BJ (cell line): Measurements from ENCODE around the gene TET1. TPM values are rescaled to one million over a fixed set of nuclear protein-coding genes. Genes with fewer than 3 reads are reported as not detected.

Experiments used
- CTCF ChIA-PET: fragments of 350-600 bp; formaldehyde crosslinking; extraction: SDS; loops from one replicate; lab custom pipeline; 2021; ENCODE audit warnings: antibody characterized with exemption, inconsistent platforms; lab: Yijun Ruan, JAX
- POLR2A ChIA-PET: fragments of 300-600 bp; sonication (Branson Sonifier 250); formaldehyde crosslinking; extraction: SDS; loops from one replicate; lab custom pipeline; 2021; ENCODE audit warnings: antibody characterized with exemption; lab: Charles Lee
- DNase-seq: peaks from one replicate; pipeline ENCODE4 v3.0.0-alpha.2; 2011; ENCODE audit warnings: low read depth
- H3K27me3 ChIP-seq: 2 replicates; pipeline ENCODE4 v1.6.0; 2011; ENCODE audit warnings: low read length; ENCODE audit not compliant: control insufficient read depth, insufficient read depth
- H3K36me3 ChIP-seq: 2 replicates; pipeline ENCODE4 v1.5.1; 2011; ENCODE audit warnings: low read length; ENCODE audit not compliant: control insufficient read depth, insufficient read depth
- H3K4me3 ChIP-seq: 2 replicates; pipeline ENCODE4 v1.5.1; 2011; ENCODE audit warnings: low read depth, mild to moderate bottlenecking, control low read depth, low read length
- CTCF ChIP-seq: IDR thresholded peaks from 2 replicates; pipeline ENCODE4 v1.5.1; 2011; ENCODE audit warnings: low read depth, mild to moderate bottlenecking, control low read depth, inconsistent platforms, low read length, moderate library complexity; ENCODE audit not compliant: insufficient read depth
- polyA plus RNA-seq: library from polyadenylated mRNA; depleted of rRNA; stranded (reverse); fragments of >200 nt; gene quantifications from 2 replicates; pipeline ENCODE4 v1.2.3, GENCODE V29; 2011

Gene TET1
- polyA plus RNA-seq, 1 experiment: 1.1 TPM

GRCh38 chr10:68565658-68566057, 5.5 kb downstream of the TET1 start:
- Histone ChIP-seq H3K4me3 (no peak overlapping the region), H3K27me3 (no peaks in the 10 kb centered on the region), H3K36me3 (no peaks in the 10 kb centered on the region)
- ChIA-PET CTCF (no interaction called here), POLR2A (no interaction called here)
- no peak for TF ChIP-seq CTCF
- no peak for DNase-seq

GRCh38 chr10:68566351-68566750, 6.2 kb downstream of the TET1 start:
- DNase-seq: no peak
- no peak for TF ChIP-seq CTCF
- POLR2A ChIA-PET: no interaction called here
- Histone ChIP-seq H3K36me3 (no peaks in the 10 kb centered on the region), H3K27me3 (no peaks in the 10 kb centered on the region), H3K4me3 (no peak overlapping the region)
- CTCF ChIA-PET: no interaction called here

- no peaks in the 10 kb centered on the region for H3K36me3 ChIP-seq
- ChIA-PET POLR2A (no interaction called here), CTCF (interaction anchor here (0.6 kb wide), 2 partner anchors 11 to 15 kb away, joined by 3 read pairs; no protein-coding TSS in a partner anchor)
- no peak for DNase-seq
- no peak overlapping the region for H3K4me3 ChIP-seq
- H3K27me3 ChIP-seq: no peaks in the 10 kb centered on the region
- TF ChIP-seq CTCF: no peak
Measured at GRCh38 chr10:68566955-68567354, 6.8 kb downstream of the TET1 start.

- ChIA-PET CTCF (no interaction called here), POLR2A (no interaction called here)
- no peak for DNase-seq
- H3K27me3 ChIP-seq: no peaks in the 10 kb centered on the region
- H3K4me3 ChIP-seq: no peak overlapping the region
- TF ChIP-seq CTCF: no peak
- H3K36me3 ChIP-seq: peaks cover 5% of the 10 kb centered on the region
Measured at GRCh38 chr10:68572151-68572550, 12.0 kb downstream of the TET1 start.

- no peak overlapping the region for H3K4me3 ChIP-seq
- TF ChIP-seq CTCF: no peak
- H3K27me3 ChIP-seq: no peaks in the 10 kb centered on the region
- H3K36me3 ChIP-seq: peaks cover 5% of the 10 kb centered on the region
- POLR2A ChIA-PET: no interaction called here
- DNase-seq: no peak
- CTCF ChIA-PET: interaction anchor here (1.4 kb wide), 1 partner anchor 9 kb away, joined by 5 read pairs; no protein-coding TSS in a partner anchor
Measured at GRCh38 chr10:68574051-68574450, 13.9 kb downstream of the TET1 start.
